GM12875 (cell line): Measurements from ENCODE around the gene KLHL15.
"Not testable (repeated sequence)": the region's sequence is repeated elsewhere in the genome, so short reads cannot be mapped to it uniquely, and the experiment has no call there.

Source experiments
- H3K4me3 ChIP-seq: one replicate; pipeline ENCODE4 v1.5.1; 2011; ENCODE audit warnings: low read depth, low read length, control low read depth
- CTCF ChIP-seq: IDR thresholded peaks from 2 replicates; pipeline ENCODE4 v1.5.1; 2011; ENCODE audit warnings: low read depth, mild to moderate bottlenecking, control low read depth, inconsistent platforms, low read length, moderate library complexity, borderline replicate concordance; ENCODE audit not compliant: insufficient read depth

KLHL15 gene

DNA sequence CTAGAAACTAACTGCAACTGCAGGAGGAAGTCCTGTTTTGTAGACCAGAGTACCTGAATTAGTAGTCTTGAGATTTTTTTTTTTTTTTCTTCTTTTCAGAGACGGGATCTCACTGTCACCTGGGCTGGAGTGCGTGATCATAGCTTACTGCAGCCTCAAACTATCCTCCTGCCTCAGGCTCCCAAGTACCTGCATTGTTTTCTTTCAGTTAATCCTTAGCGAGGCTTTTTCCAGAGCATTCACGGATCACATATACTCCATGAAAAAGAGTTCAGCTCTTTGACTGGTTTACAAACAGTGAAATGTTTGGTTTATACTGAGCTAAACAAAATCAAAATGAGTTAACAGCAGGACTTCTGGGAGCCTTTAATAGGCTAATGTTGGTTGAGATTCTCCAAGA lies 45.8 kb downstream of the KLHL15 start:
- no peak overlapping the region for H3K4me3 ChIP-seq
- no peak for TF ChIP-seq CTCF

GRCh38 chrX:23980011-23980441 lies 47.0 kb downstream of the KLHL15 start:
- no peak overlapping the region for H3K4me3 ChIP-seq
- no peak for TF ChIP-seq CTCF

DNA sequence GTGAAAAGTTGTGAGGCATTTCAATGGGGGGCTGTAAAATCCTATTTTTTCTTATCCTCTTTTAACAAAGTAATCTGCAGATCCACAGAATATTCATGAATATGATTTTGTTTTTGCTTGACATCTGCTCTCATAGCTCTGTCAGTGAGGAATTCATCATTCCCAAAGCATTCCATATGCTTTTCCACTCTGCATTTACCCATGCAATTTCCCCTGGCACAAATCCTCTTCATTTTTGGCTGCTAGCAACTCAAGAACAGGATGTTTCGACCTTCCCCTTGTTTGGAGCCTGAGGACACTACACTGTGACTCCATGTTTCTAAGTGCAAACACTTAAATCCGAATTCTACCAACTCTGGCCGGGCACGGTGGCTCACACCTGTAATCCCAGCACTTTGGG lies 48.5 kb downstream of the KLHL15 start:
- no peak for TF ChIP-seq CTCF
- H3K4me3 ChIP-seq: no peak overlapping the region

DNA sequence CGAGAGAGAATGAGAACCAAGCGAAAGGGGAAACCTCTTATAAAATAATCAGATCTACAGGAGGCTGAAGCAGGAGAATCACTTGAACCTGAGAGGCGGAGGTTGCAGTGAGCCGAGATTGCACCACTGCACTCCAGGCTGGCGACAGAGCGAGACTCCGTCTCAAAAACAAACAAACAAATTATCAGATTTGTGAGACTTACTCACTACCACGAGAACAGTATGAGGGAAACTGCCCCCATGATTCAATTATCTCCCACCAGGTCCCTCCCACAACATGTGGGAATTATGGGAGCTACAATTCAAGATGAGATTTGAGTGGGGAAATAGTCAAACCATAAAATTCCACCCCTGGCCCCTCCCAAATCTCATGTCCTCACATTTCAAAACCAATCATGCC lies 61.4 kb downstream of the KLHL15 start:
- H3K4me3 ChIP-seq: not testable (repeated sequence)

DNA sequence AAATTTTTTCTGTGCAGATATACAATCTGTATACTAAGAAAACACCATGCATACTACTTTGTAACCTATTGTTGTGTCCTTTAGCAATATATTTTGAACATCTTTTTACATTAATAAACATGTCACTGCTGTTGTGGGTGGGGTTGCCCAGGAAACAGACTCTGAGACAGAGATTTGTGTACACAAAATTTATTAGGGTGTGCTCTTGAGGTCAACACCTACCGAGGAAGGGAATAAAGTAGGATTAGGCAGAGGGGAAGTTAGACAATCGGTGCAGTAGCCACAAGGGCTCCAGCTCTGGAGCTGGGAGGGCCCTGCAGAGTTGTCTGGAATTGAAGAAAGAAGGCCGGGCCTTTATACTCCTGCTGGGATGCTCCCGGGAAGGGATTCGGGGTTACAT lies 62.8 kb downstream of the KLHL15 start:
- H3K4me3 ChIP-seq: no peak overlapping the region
- no peak for TF ChIP-seq CTCF

GRCh38 chrX:23959781-23960180 lies 67.2 kb downstream of the KLHL15 start:
- H3K4me3 ChIP-seq: no peak overlapping the region
- TF ChIP-seq CTCF: no peak

GRCh38 chrX:23954396-23954795 lies 72.6 kb downstream of the KLHL15 start:
- no peak overlapping the region for H3K4me3 ChIP-seq
- no peak for TF ChIP-seq CTCF

GRCh38 chrX:23953908-23954269 lies 73.1 kb downstream of the KLHL15 start:
- no peak for TF ChIP-seq CTCF
- H3K4me3 ChIP-seq: no peak overlapping the region
